CD4-positive, alpha-beta T cell treated with Interleukin-15 for 4 hours (primary cell): ENCODE measurements around the gene NHS.

Source experiments
- DNase-seq: peaks from one replicate; pipeline ENCODE4 v3.0.0-alpha.2; 2020; ENCODE audit warnings: low spot score

The NHS gene

DNA sequence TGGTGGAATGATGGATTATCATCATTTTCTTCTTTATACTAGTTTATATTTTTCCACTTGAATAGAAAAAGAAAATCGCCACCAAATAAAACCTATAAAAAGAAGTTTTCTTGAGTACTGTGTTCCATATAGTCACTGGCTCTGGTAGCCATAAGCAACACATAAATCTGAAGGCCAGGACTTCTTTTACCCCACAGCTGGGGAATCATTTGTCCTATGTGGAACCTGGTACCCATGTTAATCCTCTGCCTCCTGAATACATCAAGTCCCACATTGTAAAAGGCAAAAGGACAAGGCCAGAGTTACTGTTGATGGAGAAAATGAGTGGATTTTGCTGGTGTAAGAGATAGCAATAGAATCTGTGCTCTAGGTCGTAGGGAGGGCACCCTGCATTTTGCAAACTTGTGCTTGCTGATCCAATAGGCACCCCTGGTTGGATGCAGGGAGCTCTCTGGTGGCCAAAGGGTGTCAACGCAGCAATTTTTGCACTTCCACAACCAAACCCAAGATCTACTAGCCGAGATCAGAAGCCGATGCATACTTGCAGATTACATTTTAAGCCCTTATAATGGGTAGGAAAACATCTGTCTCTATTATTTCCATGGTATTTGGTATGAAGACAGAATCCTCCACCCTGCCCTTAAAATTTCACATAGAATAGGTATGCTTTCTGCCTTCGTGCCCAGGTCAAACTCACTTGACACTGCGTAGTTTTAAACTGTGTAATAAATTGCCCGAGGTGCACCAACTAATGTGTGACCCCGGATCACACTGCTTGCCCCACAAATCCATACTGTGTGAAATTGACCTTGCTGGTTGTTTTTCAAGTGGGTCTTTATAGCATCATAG lies 216.1 kb downstream of the NHS start:
- DNase-seq: no peak

DNA sequence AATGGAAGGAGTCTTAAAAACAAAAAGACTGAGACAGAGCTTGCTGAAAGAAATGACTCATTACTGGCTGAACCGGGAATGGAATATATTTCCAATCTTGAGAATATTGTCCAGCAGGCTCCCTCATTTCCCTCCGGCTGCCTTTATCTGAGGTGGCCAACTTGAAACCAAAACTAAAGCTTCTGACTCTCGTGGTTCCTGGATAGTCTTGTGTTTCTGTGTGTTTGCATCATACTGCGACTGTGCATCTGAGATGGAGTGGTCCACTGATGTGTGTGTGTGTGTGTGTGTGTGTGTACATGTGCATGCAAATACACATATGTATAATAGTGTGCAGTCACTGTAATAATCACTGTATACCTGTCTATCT lies 216.7 kb downstream of the NHS start:
- no peak for DNase-seq

DNA sequence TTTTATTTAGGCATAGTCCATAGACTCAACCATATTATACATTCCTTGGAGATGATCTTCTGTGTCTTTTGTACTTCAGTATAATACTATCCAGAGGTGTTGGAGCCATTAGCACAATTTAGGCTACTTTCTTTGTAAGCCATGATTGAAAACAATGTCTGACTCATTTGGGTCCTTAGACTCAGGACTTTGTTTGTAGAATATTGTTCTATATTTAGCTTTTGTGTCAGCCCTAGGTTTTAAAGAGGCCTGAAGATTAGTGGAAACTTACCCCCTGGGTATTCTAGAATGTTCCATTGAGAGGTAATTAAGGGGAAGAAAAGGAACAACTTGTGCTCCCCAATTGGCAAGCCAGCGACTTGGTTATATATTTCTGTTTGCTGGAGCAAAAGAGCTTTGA lies 217.1 kb downstream of the NHS start:
- no peak for DNase-seq

DNA sequence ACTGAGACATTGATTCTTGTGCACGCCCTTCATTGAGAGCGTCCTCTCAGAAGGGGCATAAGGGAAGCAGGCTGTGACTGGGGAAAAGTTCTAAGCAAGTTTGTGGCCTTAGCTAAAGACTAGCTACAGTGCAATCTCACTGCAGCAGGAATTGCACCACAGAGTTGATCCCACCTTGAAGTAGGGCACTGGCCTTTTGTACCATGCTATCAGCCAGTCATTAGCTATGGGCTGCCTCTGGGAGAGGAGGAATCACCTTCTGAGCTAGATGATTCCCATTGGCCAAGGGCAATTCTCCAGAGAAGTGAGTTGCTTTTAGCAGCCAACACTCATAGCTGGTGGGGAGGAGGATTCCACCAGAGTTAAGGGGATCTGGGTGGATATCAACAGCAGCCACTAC lies 219.7 kb downstream of the NHS start:
- DNase-seq: no peak

DNA sequence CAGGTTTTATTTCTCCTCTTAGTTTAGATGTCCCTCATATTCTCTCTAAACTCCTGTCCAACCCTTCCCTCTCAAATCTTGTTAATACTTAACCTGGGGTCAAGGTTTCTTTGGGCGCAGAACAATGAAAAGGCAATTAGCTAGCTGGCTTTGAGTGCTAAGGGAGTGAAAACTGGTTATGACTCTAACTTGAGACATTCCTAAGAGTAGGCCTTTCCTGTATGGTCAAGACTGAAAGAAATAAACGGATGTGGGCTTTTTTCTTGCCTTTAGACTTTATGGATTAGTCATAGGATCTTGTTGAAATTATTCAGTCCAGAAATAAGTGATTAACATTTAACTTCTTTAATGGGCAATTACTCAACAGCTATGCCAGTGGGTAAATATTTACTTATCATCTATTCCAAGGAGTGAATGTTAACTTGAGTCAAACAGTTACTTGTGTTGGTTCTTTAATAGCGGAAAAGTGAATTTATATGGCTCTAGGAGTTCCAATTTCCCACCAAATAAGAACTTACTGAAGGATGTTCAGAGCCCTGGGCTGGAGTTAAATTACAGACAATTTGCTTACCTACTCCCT lies 220.5 kb downstream of the NHS start:
- no peak for DNase-seq

DNA sequence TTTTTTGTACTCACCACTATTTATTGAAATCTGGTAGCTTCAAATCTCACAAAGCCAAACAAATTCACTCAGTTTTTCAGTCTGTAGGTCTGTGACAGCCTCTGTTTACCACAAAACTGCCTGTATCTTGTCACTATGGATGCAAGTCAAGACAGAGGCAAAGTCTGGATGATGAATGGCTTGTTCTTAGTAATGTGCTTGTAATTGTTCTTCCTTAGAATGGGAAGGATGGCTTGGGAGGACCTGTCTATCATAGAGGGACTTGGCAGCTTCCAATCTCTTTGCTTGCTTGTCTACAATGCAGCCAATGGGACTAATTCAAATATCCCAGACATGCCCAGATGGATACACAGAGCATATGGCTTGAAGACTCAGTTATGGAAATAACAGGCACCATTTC lies 221.1 kb downstream of the NHS start:
- DNase-seq: no peak

DNA sequence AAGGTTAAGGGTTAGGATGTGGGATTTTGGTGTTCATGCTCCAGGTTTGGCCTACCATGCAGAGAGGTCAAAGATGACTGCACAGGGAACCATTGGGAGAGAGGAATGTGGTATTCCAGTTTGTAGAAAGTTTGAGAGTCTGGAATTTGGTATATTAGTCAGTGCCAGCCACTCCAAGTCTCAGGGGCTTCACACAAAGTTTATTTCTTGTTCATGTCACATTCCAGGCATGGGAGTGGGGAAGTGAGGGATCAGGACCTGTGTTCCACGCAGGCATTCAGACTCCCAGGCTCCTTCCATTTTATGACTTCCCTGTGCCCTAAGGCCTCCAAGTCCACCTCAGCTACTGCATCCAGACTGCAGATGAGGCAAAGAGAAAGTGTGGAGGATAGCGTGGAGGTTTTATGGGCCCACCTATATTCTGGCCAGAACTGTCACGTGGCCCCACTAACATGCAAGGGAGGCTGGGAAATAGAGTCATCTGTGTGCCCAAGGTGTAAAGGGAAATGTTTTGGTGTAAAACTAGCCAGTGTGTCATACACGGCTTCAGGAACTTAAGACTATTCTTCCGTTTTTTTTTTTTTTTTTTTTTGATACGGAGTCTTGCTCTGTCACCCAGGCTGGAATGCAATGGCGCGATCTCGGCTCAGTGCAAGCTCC lies 221.7 kb downstream of the NHS start:
- no peak for DNase-seq

DNA sequence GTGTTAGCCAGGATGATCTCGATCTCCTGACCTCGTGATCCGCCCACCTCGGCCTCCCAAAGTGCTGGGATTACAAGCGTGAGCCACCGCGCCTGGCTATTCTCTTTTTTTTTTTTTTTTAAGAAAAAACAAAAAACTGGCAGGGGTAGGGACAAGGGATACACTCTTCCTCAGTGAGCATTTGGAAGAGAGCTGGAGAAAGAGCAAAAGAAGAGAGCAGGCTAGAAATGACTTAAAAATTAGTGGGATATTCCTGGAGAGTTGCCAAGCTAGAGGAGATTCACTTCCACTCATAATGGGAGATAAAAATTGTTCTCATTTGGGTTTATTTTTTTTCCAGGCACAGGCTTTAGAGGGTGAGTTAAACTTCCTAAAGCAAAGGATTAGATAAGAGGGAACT lies 222.3 kb downstream of the NHS start:
- no peak for DNase-seq

DNA sequence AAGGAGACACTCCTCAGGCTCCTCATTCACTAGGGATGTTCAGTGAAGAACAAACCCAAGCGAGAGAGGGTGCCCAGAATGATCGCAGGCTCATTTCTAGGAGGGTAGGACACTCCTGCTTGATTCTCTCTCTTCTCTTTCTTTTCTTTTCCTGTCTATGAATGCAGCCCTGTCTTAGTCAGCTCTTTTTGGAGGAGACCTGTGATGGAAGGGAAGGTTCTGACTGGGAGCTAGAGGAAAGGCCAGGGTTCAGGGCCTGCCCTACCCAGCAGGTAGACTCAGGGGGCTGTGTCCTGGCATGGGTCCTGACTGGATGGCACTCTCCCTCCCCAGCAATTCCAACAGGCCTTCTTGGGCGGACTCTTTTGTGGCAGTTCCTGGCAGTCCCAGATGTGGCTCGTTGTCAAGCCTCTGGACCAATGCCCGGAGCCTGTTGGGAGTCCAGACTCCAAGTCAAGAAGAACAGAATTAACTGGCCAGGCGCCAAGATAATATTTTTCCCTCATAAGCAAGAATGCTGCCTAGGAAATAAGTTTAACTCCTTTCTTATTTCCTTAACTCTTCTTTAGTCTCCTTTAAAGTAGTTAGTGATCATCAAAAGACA lies 222.9 kb downstream of the NHS start:
- no peak for DNase-seq

DNA sequence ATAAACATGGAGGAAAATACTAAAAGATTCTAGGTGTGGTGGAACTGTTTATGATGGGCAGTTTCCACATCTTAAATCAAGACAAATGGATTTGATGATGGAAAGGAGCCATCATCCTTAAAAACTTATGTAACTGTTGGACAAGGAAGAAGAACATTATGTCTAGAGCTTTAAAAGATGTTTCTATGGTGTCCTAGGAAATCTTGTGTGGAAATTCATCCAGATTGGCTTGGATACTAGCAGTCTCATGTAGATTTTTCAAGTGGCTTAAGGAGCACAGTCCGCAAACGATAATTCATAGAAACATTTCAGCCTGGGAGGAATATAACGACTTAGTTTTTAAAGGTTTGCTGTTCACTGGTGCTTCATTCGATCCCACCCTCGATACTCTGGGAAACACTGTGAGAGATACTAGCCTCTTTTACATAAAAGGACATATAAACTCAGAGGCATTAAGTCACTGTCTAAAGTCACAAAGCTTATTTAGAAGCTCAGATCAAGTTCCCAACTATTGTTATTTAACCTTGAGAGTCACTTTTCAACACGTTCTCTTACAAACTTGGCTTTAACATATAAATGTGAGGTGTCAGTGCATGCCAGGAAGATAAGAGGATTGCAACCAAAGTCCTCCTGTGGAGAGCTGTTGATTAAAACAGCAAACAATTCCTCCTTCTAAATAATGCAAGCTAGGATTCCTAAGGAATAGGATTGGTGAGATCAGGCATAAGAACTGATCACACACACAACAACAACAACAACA lies 226.6 kb downstream of the NHS start:
- no peak for DNase-seq

DNA sequence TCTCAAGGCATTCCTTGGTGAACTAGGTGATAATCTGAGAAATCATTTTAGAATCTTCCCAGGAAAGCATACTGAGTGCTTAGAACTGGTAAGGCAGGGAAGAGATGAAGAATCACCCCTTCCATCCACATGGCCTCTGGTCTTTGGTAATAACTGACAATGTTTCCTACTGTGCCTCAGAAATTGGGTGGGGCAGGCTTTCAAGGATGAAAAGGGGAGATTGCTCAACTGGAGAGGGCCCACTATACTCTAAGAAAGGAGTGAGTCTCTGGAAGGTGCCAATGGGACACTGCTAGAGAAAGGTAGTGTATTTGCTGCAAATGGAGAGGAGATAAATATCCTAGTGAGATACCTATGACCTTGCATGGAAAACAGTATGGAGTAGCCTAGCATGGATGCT lies 227.2 kb downstream of the NHS start:
- no peak for DNase-seq

DNA sequence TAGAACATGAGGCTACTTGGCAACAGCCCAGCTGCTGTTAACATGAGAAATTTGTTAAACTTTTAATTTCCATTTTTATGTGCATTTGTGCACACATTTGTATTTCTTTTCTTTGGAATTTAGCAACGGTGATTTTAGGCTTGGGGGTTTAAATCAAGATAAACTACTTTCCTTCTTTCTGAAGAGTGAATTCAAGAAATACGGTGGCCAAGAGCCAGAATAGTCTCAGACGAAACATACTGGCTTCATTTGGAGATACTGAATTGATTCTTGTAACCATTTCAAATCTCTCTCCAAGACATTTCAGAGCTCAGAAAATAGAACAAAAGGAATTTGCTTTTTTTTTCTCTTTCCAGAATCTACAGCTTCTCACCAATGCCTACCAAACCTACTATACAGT lies 228.2 kb downstream of the NHS start:
- no peak for DNase-seq

DNA sequence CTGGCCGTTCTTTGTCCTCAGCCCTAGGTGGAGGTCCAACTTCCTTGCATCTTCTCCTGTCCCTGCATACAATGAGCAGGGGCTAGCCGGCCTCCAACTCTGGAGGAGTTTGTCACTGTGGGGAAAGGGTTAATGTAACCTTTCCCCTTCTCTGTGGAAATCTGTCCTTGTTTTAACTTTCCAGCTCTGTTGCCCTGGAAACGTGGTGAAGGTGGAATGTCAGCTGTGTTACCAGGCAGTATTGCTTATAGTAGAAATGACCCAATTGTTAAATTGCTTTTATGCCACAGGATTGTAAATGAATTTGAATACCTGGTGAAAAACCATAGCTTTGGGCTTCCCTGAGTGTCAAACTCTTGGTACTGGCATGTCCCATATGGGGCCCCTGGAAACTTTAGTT lies 230.7 kb downstream of the NHS start:
- DNase-seq: no peak

DNA sequence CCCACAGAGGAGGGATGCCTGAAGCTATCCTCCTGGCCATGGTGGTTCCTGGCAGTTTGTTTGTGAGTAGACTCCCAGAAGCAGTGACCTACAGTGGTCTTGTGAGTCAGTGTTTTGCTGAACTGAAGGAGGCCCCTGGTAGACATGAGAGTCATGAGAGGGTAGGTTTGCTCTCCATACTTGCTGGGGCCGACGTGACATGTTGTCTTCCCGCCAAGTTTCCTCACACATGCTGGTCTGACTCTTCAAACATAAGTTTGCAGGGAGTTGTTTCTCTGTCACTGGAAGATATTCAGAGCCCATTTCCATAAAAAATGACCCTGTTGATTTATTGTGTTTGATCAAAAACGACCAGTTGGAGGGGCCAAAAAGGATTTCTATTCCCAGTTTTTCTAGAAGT lies 231.2 kb downstream of the NHS start:
- no peak for DNase-seq

DNA sequence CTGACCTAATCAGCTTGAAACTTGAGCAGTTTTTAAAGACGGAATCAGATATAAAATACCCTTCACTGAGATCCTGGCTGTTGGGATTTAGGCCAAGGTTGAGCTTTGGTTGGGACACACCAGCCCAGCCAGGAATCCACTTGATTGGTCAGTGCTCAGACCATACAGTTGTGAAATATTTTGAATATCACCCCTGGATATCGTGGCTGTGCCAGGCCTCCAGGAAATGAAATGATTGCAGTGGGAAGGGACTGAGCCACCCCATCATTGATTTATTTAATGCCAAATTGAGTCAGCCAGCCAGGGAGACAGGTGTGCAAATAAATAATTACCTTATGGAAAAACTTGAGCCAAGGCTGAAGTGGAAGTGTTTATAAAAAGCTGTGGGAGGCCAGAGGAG lies 233.9 kb downstream of the NHS start:
- no peak for DNase-seq

DNA sequence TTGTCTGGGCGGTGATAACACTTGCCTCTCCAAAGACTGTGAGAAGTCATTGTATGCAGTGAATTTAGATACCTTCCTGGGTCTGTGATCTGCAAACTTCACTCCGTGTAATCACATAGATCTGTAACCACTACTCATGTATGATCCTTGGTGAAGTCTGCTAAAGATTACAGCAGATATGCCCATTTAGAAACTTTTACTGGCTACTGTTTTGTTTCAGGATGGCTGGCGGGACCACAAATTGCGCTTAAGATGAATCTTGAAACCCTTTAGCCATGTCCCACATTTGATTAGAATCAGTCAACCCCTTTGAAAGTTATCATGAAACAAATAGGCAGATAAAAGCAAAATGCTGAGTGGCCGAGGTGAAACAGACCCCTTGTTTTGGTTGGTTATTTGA lies 235.8 kb downstream of the NHS start:
- DNase-seq: no peak

DNA sequence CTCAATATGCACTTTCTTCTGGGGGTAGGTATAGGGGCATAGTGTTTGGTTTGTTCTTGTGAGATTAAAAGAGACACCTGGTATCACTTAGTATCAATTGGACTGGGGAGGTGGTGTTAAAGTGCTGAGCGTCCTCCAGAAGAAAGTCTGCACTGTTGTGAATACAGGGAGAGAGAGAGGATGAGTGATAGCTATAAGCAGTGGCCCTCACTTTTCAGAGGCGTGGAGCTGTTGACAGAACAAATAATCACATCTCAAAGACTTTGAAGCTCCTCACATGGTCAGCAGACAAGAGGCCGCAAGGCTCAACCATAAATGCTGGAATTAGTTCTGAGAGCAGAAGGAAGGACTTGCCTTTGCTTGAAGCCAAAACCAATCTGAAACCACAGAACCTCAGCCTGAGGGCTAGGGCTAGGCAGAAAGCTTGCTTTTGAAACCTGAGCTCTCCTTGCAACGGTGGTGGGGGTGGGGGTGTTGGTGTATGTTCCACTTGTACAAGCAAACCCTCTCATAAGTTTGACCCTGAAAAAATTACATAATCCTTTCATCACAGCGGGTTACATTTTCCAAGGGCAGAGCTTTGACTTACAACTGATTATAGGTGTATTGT lies 239.1 kb downstream of the NHS start:
- DNase-seq: no peak

DNA sequence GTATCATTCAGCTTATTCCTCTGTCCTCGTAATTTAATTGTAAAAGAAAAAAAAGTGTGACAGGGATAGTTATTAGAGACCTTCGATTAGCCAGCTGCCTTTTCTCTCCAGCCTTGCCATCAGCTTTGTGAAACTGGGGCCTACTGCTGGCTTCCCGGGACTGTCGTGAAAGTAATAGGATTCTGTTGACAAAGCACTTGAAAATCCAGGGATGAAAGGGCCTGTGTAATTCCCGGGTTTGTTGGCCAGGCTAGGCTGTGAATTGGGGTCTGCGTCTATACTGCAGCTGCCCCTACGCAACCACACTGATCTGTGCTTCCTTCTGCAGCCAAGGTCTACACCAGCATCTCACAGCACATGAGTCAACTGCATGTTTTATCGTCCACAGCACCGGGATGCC lies 241.9 kb downstream of the NHS start:
- DNase-seq: no peak

DNA sequence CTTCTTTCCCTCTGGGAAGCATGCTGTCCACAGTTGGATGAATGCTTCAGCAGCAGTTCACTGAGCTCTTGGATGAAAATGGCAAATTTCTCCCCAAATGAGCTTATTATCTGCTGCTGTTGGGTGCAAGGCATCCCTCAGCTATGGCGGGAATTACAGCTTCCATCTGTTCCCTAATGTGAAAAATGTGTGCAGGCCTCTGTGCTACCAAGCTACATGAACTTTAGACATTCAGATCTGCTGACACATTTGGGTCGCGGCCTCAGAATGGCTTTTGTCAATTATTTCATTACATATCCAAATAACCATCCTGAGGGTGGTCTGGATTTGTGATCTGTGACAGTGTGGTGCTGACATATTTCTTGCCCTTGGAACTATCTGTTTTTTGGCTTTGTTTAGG lies 242.8 kb downstream of the NHS start:
- DNase-seq: no peak

DNA sequence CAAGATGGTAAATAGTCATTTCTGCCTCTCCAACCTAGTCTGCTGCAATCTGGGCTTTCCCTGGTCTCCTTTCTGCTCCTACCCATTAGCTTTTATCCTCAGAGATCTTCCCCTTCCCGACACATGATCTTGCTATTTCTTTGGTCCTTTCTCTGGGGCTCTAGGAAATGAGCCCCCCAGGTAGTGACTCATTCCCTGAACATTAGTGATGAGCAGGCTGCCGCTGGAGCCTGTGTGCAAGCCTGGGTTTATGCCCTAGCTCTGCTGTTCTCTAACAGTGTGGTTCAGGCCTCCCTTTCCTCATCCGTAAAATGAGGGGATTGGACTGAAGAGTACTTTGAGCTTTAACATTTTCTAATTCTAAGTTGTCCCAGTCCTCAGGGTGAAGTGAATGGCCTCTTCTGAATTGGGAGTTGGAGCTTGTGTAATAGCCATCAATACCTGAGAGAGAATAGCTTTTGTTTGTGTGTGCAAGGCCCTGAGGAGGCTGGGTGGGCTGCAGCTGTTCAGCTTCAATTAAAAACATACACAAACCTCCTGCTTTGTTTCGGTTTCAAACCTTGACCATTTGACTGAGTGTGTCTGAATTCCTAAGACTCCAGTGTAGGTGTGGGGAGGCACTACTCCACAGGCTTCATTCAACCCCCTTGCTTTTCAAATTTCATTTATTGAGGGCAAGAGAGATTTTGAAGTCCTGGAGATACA lies 246.7 kb downstream of the NHS start:
- no peak for DNase-seq

DNA sequence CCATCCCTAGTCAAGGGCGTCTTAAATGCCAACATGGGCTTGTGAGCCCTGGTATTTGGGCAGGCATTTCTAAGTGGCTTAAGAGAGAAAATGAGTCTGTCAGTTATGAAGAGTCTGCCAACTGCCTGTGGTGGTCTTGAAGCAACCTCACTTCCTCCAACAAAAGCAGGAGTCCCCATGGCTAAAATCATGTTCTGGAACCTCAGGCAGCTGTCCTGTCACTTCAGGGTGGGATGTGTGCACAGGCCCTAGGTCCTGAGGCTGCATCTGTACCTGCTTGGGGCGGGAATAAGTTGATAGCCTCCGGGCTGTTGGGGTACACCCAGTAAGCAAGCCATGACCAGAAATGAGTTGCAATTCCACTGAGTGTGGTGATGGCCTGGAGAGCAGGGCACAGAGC lies 247.3 kb downstream of the NHS start:
- no peak for DNase-seq
